ENCODE results near the gene DIP2B.

DNA sequence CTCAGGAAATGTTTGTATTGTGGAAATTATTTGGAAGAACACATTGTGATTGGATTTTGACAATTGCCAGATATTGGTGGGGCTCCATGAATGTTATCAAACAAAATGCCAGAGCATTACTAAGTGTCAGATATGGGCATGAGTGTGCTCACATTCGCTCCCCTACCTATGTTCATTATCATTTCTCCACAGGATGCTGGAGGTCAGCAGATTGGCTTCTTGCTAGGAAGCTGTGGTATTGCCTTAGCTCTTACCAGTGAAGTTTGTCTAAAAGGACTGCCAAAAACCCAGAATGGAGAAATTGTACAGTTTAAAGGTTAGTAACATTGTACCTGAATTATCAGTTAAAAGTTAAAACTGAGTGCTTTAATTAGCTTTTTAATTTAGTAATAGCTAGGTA lies 180.9 kb downstream of the DIP2B start:
- TF ChIP-seq, protein P1, sequence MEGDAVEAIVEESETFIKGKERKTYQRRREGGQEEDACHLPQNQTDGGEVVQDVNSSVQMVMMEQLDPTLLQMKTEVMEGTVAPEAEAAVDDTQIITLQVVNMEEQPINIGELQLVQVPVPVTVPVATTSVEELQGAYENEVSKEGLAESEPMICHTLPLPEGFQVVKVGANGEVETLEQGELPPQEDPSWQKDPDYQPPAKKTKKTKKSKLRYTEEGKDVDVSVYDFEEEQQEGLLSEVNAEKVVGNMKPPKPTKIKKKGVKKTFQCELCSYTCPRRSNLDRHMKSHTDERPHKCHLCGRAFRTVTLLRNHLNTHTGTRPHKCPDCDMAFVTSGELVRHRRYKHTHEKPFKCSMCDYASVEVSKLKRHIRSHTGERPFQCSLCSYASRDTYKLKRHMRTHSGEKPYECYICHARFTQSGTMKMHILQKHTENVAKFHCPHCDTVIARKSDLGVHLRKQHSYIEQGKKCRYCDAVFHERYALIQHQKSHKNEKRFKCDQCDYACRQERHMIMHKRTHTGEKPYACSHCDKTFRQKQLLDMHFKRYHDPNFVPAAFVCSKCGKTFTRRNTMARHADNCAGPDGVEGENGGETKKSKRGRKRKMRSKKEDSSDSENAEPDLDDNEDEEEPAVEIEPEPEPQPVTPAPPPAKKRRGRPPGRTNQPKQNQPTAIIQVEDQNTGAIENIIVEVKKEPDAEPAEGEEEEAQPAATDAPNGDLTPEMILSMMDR (IDR thresholded peaks at IDR 0.05) = no peak
- TF ChIP-seq RXRA (IDR thresholded peaks at IDR 0.05; ENCODE audit: borderline replicate concordance, low read depth) (no peak), NFIC (IDR thresholded peaks at IDR 0.05; ENCODE audit: borderline replicate concordance) (no peak)
- TF ChIP-seq, protein P2, sequence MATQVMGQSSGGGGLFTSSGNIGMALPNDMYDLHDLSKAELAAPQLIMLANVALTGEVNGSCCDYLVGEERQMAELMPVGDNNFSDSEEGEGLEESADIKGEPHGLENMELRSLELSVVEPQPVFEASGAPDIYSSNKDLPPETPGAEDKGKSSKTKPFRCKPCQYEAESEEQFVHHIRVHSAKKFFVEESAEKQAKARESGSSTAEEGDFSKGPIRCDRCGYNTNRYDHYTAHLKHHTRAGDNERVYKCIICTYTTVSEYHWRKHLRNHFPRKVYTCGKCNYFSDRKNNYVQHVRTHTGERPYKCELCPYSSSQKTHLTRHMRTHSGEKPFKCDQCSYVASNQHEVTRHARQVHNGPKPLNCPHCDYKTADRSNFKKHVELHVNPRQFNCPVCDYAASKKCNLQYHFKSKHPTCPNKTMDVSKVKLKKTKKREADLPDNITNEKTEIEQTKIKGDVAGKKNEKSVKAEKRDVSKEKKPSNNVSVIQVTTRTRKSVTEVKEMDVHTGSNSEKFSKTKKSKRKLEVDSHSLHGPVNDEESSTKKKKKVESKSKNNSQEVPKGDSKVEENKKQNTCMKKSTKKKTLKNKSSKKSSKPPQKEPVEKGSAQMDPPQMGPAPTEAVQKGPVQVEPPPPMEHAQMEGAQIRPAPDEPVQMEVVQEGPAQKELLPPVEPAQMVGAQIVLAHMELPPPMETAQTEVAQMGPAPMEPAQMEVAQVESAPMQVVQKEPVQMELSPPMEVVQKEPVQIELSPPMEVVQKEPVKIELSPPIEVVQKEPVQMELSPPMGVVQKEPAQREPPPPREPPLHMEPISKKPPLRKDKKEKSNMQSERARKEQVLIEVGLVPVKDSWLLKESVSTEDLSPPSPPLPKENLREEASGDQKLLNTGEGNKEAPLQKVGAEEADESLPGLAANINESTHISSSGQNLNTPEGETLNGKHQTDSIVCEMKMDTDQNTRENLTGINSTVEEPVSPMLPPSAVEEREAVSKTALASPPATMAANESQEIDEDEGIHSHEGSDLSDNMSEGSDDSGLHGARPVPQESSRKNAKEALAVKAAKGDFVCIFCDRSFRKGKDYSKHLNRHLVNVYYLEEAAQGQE (IDR thresholded peaks at IDR 0.05; ENCODE audit: low read depth, low read length) = no peak
